ENCODE measurements around the gene PMFBP1. TPM values are rescaled to one million over a fixed set of nuclear protein-coding genes. Genes with fewer than 3 reads are reported as not detected.

PMFBP1 gene
- total RNA-seq, 2 experiments from 2014 or later: 3.1 to 3.3 TPM

GRCh38 chr16:72171236-72171635, 719 bp downstream of the PMFBP1 start:
- POLR2A ChIA-PET: interaction anchor here (0.7 kb wide), 1 partner anchor 920 kb away, joined by 4 read pairs; no protein-coding TSS in a partner anchor
- H3K4me3 Mint-ChIP-seq: no peak overlapping the region
- no peaks in the 10 kb centered on the region for H3K36me3 Mint-ChIP-seq (ENCODE audit: low read depth)
- H3K27me3 Mint-ChIP-seq: no peaks in the 10 kb centered on the region
- H3K4me1 Mint-ChIP-seq: peaks cover 4% of the 10 kb centered on the region
- CTCF ChIA-PET: interaction anchor here (1.5 kb wide), 1 partner anchor 48 kb away, joined by 3 read pairs; no protein-coding TSS in a partner anchor
- no peak overlapping the region for H3K27ac Mint-ChIP-seq
- DNase-seq: no peak
- H3K9me3 Mint-ChIP-seq: peaks cover 11% of the 10 kb centered on the region

DNA sequence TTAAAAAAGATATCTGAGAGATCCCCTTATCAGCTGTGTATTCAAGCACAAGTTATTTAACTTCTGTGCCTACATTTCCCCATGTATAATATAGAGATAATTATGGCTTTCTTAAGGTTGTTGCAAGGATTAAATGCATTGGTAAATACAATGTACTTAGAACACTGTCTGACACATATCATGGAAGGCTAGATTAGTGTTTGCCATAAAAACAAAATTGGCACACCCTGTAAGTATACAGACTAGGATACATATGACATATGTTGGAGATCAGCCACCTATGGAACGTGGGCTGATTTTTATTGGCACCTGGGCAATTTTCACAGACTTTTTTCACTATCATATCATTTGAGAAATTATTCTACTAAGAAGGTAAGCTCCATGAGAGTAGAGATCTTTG, 2.2 kb downstream of the PMFBP1 start:
- CTCF ChIA-PET: no interaction called here
- peaks cover 3% of the 10 kb centered on the region for H3K4me1 Mint-ChIP-seq
- POLR2A ChIA-PET: no interaction called here
- no peak overlapping the region for H3K4me3 Mint-ChIP-seq
- H3K27me3 Mint-ChIP-seq: no peaks in the 10 kb centered on the region
- no peak for DNase-seq
- H3K36me3 Mint-ChIP-seq (ENCODE audit: low read depth): no peaks in the 10 kb centered on the region
- no peak overlapping the region for H3K27ac Mint-ChIP-seq
- peaks cover 5% of the 10 kb centered on the region for H3K9me3 Mint-ChIP-seq

DNA sequence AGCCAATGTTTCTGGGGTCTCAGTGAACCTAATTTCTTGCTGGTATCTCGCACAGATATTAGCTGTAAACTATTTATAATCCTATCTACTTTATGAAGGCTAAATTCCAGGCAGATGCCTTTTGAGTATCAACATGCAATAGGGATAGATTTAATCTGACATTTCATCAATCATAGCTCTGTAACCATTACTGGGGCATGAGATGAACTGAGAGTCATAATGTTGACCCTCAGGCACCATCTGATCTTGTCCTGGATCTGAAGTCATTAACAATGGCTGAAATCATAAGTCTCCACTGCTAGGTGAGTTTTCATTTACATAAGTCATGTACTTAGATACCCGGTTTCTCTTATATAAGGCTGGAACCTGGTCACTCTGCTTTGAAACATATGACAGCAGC, 3.6 kb downstream of the PMFBP1 start:
- DNase-seq: no peak
- H3K27ac Mint-ChIP-seq: no peak overlapping the region
- H3K4me3 Mint-ChIP-seq: no peak overlapping the region
- H3K9me3 Mint-ChIP-seq: no peaks in the 10 kb centered on the region
- H3K27me3 Mint-ChIP-seq: no peaks in the 10 kb centered on the region
- ChIA-PET POLR2A (no interaction called here), CTCF (no interaction called here)
- H3K36me3 Mint-ChIP-seq (ENCODE audit: low read depth): no peaks in the 10 kb centered on the region
- no peaks in the 10 kb centered on the region for H3K4me1 Mint-ChIP-seq

DNA sequence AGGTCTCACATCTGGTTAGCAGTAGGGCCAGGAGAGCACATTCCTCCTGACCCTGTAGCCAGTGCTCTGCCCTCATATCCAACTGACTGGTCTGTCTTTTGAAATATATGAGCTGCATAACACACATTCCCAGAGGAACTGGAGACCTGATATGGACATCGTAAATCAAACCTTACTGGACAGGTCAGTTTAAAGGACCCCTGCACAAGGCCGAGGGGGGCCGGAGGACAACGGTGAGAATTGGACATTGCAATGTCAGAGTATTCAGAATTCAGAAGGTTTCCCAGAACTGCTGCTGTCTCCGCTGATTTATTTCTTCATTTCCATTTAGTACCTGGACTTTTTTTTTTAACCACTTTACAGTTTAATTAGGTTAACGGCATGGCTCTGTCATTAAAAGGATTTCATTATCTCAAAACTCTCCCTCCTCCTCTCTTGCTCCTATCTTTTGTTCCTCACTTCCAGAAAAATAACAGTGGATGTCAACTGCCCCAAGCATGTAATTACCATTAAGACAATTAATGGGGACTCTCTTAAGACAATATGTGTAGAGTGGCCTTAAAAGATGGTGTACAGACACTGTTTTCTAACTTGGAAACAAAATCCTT, 4.9 kb downstream of the PMFBP1 start:
- no peak overlapping the region for H3K4me3 Mint-ChIP-seq
- H3K36me3 Mint-ChIP-seq (ENCODE audit: low read depth): no peaks in the 10 kb centered on the region
- ChIA-PET POLR2A (no interaction called here), CTCF (no interaction called here)
- no peak for DNase-seq
- H3K27me3 Mint-ChIP-seq: no peaks in the 10 kb centered on the region
- no peaks in the 10 kb centered on the region for H3K9me3 Mint-ChIP-seq
- H3K4me1 Mint-ChIP-seq: no peaks in the 10 kb centered on the region
- H3K27ac Mint-ChIP-seq: no peak overlapping the region

DNA sequence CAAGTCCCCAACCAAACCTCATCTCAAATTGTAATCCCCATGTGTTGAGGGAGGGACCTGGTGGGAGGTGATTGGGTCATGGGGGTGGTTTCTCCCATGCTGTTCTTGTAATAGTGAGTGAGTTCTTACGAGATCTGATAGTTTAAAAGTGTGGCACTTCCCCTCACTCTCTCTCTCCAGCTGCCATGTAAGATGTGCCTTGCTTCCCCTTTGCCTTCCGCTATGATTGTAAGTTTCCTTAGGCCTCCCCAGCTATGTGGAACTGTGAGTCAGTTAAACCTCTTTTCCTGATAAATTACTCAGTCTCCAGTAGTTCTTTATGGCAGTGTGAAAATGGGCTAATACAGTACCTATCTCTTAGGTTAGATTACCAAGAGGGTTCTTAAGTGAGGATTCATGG, 5.8 kb downstream of the PMFBP1 start:
- ChIA-PET CTCF (no interaction called here), POLR2A (no interaction called here)
- no peak for DNase-seq
- H3K9me3 Mint-ChIP-seq: no peaks in the 10 kb centered on the region
- H3K36me3 Mint-ChIP-seq (ENCODE audit: low read depth): no peaks in the 10 kb centered on the region
- H3K27ac Mint-ChIP-seq: no peak overlapping the region
- H3K4me3 Mint-ChIP-seq: no peak overlapping the region
- no peaks in the 10 kb centered on the region for H3K4me1 Mint-ChIP-seq
- H3K27me3 Mint-ChIP-seq: no peaks in the 10 kb centered on the region

DNA sequence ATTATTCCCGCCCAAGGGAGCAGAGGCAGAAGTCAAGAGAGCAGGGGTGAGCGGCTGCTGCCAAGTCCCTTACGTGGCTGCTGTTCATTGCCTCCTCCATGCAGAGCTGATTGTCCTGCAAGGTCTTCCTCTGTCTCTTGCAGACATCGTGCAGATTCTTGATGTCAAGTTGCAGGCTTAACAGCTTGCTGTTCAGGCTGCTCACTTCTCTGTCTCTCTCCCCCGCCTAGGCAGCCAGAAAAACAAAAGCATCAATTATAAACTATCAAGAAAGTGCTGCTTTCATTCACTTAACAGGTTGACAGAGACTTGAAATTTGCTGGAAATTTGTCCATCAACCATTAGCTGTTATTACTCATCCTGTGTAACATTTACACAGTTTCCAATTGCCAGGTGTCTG, 7.3 kb downstream of the PMFBP1 start:
- H3K36me3 Mint-ChIP-seq (ENCODE audit: low read depth): no peaks in the 10 kb centered on the region
- H3K9me3 Mint-ChIP-seq: no peaks in the 10 kb centered on the region
- no peak overlapping the region for H3K4me3 Mint-ChIP-seq
- ChIA-PET CTCF (no interaction called here), POLR2A (no interaction called here)
- DNase-seq: no peak
- no peaks in the 10 kb centered on the region for H3K27me3 Mint-ChIP-seq
- H3K4me1 Mint-ChIP-seq: no peaks in the 10 kb centered on the region
- H3K27ac Mint-ChIP-seq: no peak overlapping the region

DNA sequence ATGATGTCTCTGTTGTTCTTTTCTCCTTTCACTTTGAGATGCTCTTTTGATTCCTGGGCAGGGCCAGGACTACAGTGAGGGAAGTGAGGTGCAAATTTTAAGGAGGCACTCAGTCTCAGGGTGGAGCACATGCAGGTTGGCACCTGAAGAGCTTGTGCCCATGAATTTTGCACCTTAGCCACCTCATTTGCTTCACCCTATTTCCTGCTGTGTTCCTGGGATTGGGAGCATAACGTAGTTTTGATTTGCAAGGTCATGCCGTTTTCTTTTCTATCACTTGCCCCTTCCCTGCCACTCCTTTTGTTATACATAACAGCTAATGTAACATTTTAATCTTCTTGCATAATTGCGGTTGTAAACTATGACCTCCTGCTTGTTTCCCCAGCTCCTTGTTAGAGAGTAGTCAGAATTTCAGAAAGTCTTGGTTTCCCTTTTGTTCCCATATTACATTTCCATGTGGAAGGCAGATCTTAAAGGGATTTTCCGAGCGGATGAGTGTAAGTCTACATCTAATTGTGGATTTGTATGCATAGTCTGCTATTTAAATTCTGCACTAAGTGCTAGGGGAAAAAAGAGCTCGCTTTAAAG, 9.8 kb downstream of the PMFBP1 start:
- CTCF ChIA-PET: no interaction called here

DNA sequence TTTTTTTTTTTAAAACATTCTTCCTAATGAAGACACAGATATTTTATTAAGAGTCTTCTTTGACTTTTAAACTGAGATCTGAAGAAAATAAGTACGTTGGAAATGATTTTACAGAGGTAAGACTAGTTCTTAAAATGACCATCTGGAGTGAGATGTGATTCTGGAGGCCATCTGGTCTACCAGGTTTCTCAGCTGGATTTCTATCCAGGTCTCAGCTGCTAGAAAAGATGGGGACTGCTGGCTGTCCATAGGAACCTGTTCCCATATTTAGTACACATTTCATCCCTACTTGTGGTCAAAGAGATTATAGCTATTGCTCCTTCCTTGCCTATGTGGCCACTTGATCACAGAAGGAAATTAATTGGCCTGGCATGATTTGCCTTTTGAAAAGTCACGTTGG, 12.2 kb downstream of the PMFBP1 start:
- CTCF ChIA-PET: no interaction called here
- no peak overlapping the region for H3K27ac Mint-ChIP-seq

More for the DNA sequence above, 9.8 kb downstream of the PMFBP1 start:
- Mint-ChIP-seq H3K4me3 (no peak overlapping the region), H3K9me3 (no peaks in the 10 kb centered on the region), H3K27me3 (peaks cover 3% of the 10 kb centered on the region), H3K36me3 (ENCODE audit: low read depth) (no peaks in the 10 kb centered on the region), H3K4me1 (no peaks in the 10 kb centered on the region), H3K27ac (no peak overlapping the region)
- no peak for DNase-seq
- POLR2A ChIA-PET: no interaction called here

DNA sequence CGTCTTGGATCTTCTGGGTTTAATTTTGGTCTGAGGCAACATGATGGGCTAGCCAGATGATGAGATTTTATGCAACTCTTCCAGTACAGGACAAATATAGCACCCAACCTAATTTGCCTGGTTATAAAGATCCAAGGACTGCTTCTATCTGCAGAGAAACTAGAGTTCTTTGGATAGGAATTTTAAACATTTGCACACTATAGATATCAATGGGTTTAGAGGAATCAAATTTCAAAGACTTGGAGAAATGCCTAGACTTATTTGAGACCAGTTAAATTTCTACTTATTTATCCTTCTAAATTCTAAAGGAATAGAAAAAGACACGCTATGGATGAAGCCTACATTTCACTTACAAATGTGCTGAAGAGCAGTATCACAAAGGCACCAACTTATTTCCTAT, 12.6 kb downstream of the PMFBP1 start:
- Mint-ChIP-seq H3K27ac (no peak overlapping the region), H3K27me3 (peaks cover 3% of the 10 kb centered on the region), H3K4me3 (no peak overlapping the region), H3K36me3 (ENCODE audit: low read depth) (no peaks in the 10 kb centered on the region), H3K4me1 (no peaks in the 10 kb centered on the region), H3K9me3 (no peaks in the 10 kb centered on the region)
- ChIA-PET CTCF (no interaction called here), POLR2A (no interaction called here)
- no peak for DNase-seq

More for the DNA sequence above, 12.2 kb downstream of the PMFBP1 start:
- H3K4me3 Mint-ChIP-seq: no peak overlapping the region
- no peak for DNase-seq
- no peaks in the 10 kb centered on the region for H3K36me3 Mint-ChIP-seq (ENCODE audit: low read depth)
- peaks cover 3% of the 10 kb centered on the region for H3K27me3 Mint-ChIP-seq
- no peaks in the 10 kb centered on the region for H3K9me3 Mint-ChIP-seq
- H3K4me1 Mint-ChIP-seq: no peaks in the 10 kb centered on the region
- POLR2A ChIA-PET: no interaction called here

GRCh38 chr16:72149676-72150464, 22.1 kb downstream of the PMFBP1 start:
- no peaks in the 10 kb centered on the region for H3K4me1 Mint-ChIP-seq
- DNase-seq: no peak
- POLR2A ChIA-PET: no interaction called here
- H3K36me3 Mint-ChIP-seq (ENCODE audit: low read depth): no peaks in the 10 kb centered on the region
- H3K27me3 Mint-ChIP-seq: no peaks in the 10 kb centered on the region
- no peaks in the 10 kb centered on the region for H3K9me3 Mint-ChIP-seq
- H3K4me3 Mint-ChIP-seq: no peak overlapping the region
- CTCF ChIA-PET: interaction anchor here (0.5 kb wide), 1 partner anchor 8 kb away, joined by 3 read pairs; no protein-coding TSS in a partner anchor
- no peak overlapping the region for H3K27ac Mint-ChIP-seq

- Mint-ChIP-seq H3K9me3 (no peaks in the 10 kb centered on the region), H3K27ac (no peak overlapping the region), H3K36me3 (ENCODE audit: low read depth) (no peaks in the 10 kb centered on the region), H3K27me3 (peaks cover 7% of the 10 kb centered on the region), H3K4me1 (no peaks in the 10 kb centered on the region), H3K4me3 (no peak overlapping the region)
- ChIA-PET POLR2A (no interaction called here), CTCF (interaction anchor here (0.7 kb wide), 1 partner anchor 7 kb away, joined by 3 read pairs; no protein-coding TSS in a partner anchor)
- no peak for DNase-seq
Observed at GRCh38 chr16:72142476-72142875, 29.5 kb downstream of the PMFBP1 start.

DNA sequence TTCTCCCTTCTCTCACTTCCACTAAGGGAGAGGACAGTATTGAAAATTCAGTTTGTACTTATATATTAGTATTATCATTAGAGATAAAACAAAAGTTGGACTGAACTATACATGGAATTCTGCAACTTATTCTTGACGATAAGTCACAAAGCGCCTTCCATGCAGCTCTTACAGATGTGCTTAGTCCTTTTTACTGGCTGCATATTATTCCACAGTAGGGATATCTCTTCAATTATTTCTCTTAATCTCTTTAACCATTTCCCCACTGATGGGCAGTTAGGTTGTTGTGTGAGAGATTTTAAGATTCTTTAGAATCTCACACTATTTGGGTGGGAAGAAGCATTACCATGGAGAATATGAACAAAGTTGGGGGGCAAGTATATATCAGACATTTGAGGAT, 32.0 kb downstream of the PMFBP1 start:
- H3K9me3 Mint-ChIP-seq: no peaks in the 10 kb centered on the region
- peaks cover 7% of the 10 kb centered on the region for H3K27me3 Mint-ChIP-seq
- no peak overlapping the region for H3K27ac Mint-ChIP-seq
- DNase-seq: no peak
- ChIA-PET POLR2A (no interaction called here), CTCF (no interaction called here)
- no peaks in the 10 kb centered on the region for H3K36me3 Mint-ChIP-seq (ENCODE audit: low read depth)
- H3K4me1 Mint-ChIP-seq: no peaks in the 10 kb centered on the region
- H3K4me3 Mint-ChIP-seq: no peak overlapping the region

GRCh38 chr16:72138064-72138572, 33.8 kb downstream of the PMFBP1 start:
- H3K36me3 Mint-ChIP-seq (ENCODE audit: low read depth): no peaks in the 10 kb centered on the region
- CTCF ChIA-PET: no interaction called here
- DNase-seq: no peak
- H3K27me3 Mint-ChIP-seq: peaks cover 7% of the 10 kb centered on the region
- H3K9me3 Mint-ChIP-seq: no peaks in the 10 kb centered on the region
- no peaks in the 10 kb centered on the region for H3K4me1 Mint-ChIP-seq
- H3K27ac Mint-ChIP-seq: no peak overlapping the region
- POLR2A ChIA-PET: no interaction called here
- no peak overlapping the region for H3K4me3 Mint-ChIP-seq
